ENCODE results near the gene SYDE2.
"Not testable (repeated sequence)": the region's sequence is repeated elsewhere in the genome, so short reads cannot be mapped to it uniquely, and the experiment has no call there.

Gene SYDE2

GRCh38 chr1:85200463-85201339 lies at the start of gene SYDE2:
TSS of gene SYDE2 (minus strand) at chr1:85201016. CDS start at chr1:85200996, 20 bp downstream.
- no peak for TF ChIP-seq CTCF (IDR thresholded peaks at IDR 0.05; ENCODE audit: insufficient read depth, missing control alignments)
- DNase-seq (ENCODE audit: insufficient read length, low spot score) (peak; percentile 70), FAIRE-seq (no peak)

- not testable (repeated sequence) for DNase-seq (ENCODE audit: insufficient read length, low spot score); FAIRE-seq
Observed at GRCh38 chr1:85249042-85249441, 48.2 kb upstream of the SYDE2 start.

- FAIRE-seq (peak; percentile 72), DNase-seq (ENCODE audit: insufficient read length, low spot score) (no peak)
- TF ChIP-seq CTCF (IDR thresholded peaks at IDR 0.05; ENCODE audit: insufficient read depth, missing control alignments) = no peak
Observed at GRCh38 chr1:85245891-85246290, 45.1 kb upstream of the SYDE2 start.

GRCh38 chr1:85245456-85245855 lies 44.6 kb upstream of the SYDE2 start:
- DNase-seq (ENCODE audit: insufficient read length, low spot score) (no peak), FAIRE-seq (no peak)
- TF ChIP-seq CTCF (IDR thresholded peaks at IDR 0.05; ENCODE audit: insufficient read depth, missing control alignments) = no peak

GRCh38 chr1:85244271-85245061 lies 43.6 kb upstream of the SYDE2 start:
- DNase-seq (ENCODE audit: insufficient read length, low spot score) = no peak
- no peak for TF ChIP-seq CTCF (IDR thresholded peaks at IDR 0.05; ENCODE audit: insufficient read depth, missing control alignments)
- FAIRE-seq = no peak

GRCh38 chr1:85243372-85243771 lies 42.6 kb upstream of the SYDE2 start:
- TF ChIP-seq CTCF (IDR thresholded peaks at IDR 0.05; ENCODE audit: insufficient read depth, missing control alignments) = no peak
- no peak for DNase-seq (ENCODE audit: insufficient read length, low spot score)
- peak; percentile 60 for FAIRE-seq

- DNase-seq (ENCODE audit: insufficient read length, low spot score) = no peak
- FAIRE-seq = no peak
- no peak for TF ChIP-seq CTCF (IDR thresholded peaks at IDR 0.05; ENCODE audit: insufficient read depth, missing control alignments)
Observed at GRCh38 chr1:85240643-85241042, 39.8 kb upstream of the SYDE2 start.

Data from D721Med (cell line).